PC-3 (cell line): ENCODE results near the gene SRR. TPM values are rescaled to one million over a fixed set of nuclear protein-coding genes. Genes with fewer than 3 reads are reported as not detected.

Experiments
- ATAC-seq: fragments of 200-7000 bp; cut with Tn5 transposase; 2 replicates; pipeline ENCODE4 v1.9.1; 2020; ENCODE audit warnings: mild to moderate bottlenecking, moderate library complexity
- BruUV-seq: library from RNA; stranded (reverse); fragments of 400-500 nt; replicated peaks from 2 replicates; lab custom pipeline; 2021; lab: Mats Ljungman, UMichigan
- CTCF ChIA-PET: fragments of 300-600 bp; sonication (Branson Sonifier 250); formaldehyde crosslinking; loops from one replicate; lab custom pipeline; 2022; ENCODE audit warnings: antibody characterized with exemption; lab: Charles Lee
- POLR2A ChIA-PET: fragments of 300-600 bp; sonication (Branson Sonifier 250); formaldehyde crosslinking; loops from one replicate; lab custom pipeline; 2022; ENCODE audit warnings: antibody characterized with exemption; ENCODE audit not compliant: unreplicated experiment; lab: Charles Lee
- DNase-seq: peaks from one replicate; pipeline ENCODE4 v3.0.0-alpha.2; 2015
- H2AFZ ChIP-seq: fragments of 300-600 bp; sonication (generic); 2 replicates; pipeline ENCODE4 v1.6.0; 2016; ENCODE audit warnings: antibody characterized with exemption, low read length
- H3F3A ChIP-seq: fragments of 300-600 bp; sonication (generic); one replicate; pipeline ENCODE4 v1.6.0; 2017; ENCODE audit warnings: antibody characterized with exemption, low read length, control low read depth, mild to moderate bottlenecking; ENCODE audit not compliant: unreplicated experiment
- H3K27ac ChIP-seq: fragments of 300-600 bp; sonication (generic); 2 replicates; pipeline ENCODE4 v1.5.1; 2016; ENCODE audit warnings: mild to moderate bottlenecking, low read length
- H3K27me3 ChIP-seq: fragments of 300-600 bp; sonication (generic); 2 replicates; pipeline ENCODE4 v1.6.1; 2016; ENCODE audit warnings: low read length, mixed read lengths
- H3K36me3 ChIP-seq: fragments of 300-600 bp; sonication (generic); 2 replicates; pipeline ENCODE4 v1.6.1; 2016; ENCODE audit warnings: low read depth, mixed run types, low read length, mixed read lengths
- H3K4me1 ChIP-seq: fragments of 300-600 bp; sonication (generic); 2 replicates; pipeline ENCODE4 v1.5.1; 2016; ENCODE audit warnings: low read length; ENCODE audit not compliant: insufficient read depth
- H3K4me2 ChIP-seq: fragments of 300-600 bp; sonication (generic); 2 replicates; pipeline ENCODE4 v1.6.0; 2016; ENCODE audit warnings: low read length
- H3K4me3 ChIP-seq: fragments of 300-600 bp; sonication (generic); 2 replicates; pipeline ENCODE4 v1.5.1; 2016; ENCODE audit warnings: mild to moderate bottlenecking, low read length, mixed read lengths
- H3K79me2 ChIP-seq: fragments of 300-600 bp; sonication (generic); 2 replicates; pipeline ENCODE4 v1.6.1; 2017; ENCODE audit warnings: low read length, mixed read lengths
- H3K9ac ChIP-seq: fragments of 300-600 bp; sonication (generic); 2 replicates; pipeline ENCODE4 v1.6.0; 2016; ENCODE audit warnings: mild to moderate bottlenecking, low read length
- H3K9me2 ChIP-seq: fragments of 300-600 bp; sonication (generic); replicated peaks from 2 replicates; pipeline ENCODE4 v1.6.1; 2016; ENCODE audit warnings: mixed run types, low read length, mixed read lengths
- H3K9me3 ChIP-seq: fragments of 300-600 bp; sonication (generic); 2 replicates; pipeline ENCODE4 v1.6.1; 2016; ENCODE audit warnings: low read length, mixed read lengths
- H4K20me1 ChIP-seq: fragments of 300-600 bp; sonication (generic); 2 replicates; pipeline ENCODE4 v1.6.1; 2016; ENCODE audit warnings: low read length, mixed read lengths
- CTCF ChIP-seq: fragments of 300-600 bp; sonication (generic); conservative IDR thresholded peaks from 2 replicates; pipeline ENCODE4 v1.5.1; 2017; ENCODE audit warnings: antibody characterized with exemption, low read depth, mild to moderate bottlenecking, low read length
- EZH2 ChIP-seq: fragments of 300-600 bp; sonication (generic); IDR thresholded peaks from one replicate; pipeline ENCODE4 v1.6.1; 2017; ENCODE audit warnings: antibody characterized with exemption, mild to moderate bottlenecking, low read length; ENCODE audit not compliant: unreplicated experiment
- EZH2phosphoT487 ChIP-seq: fragments of 300-600 bp; sonication (generic); IDR thresholded peaks from 2 replicates; pipeline ENCODE4 v1.6.1; 2018; ENCODE audit warnings: mild to moderate bottlenecking, antibody characterized with exemption, low read length, borderline replicate concordance
- intact Hi-C: fragments of 100-400 bp; cut with micrococcal nuclease; formaldehyde crosslinking; loops from 2 replicates; pipeline ENCODE4 v1.9.0; 2023
- total RNA-seq: library from RNA; depleted of rRNA; stranded (reverse); fragments of >200 nt; gene quantifications from 2 replicates; pipeline ENCODE4 v1.2.3, GENCODE V29; 2014

The SRR gene
- total RNA-seq, 1 experiment from 2014 or later: 12.0 TPM

GRCh38 chr17:2369039-2369438 is 65.3 kb downstream of the SRR start:
- POLR2A ChIA-PET: no interaction called here
- no peak for ATAC-seq

GRCh38 chr17:2369551-2370210 is 65.9 kb downstream of the SRR start:
- Histone ChIP-seq H3K4me3 (no peak overlapping the region), H3F3A (no peaks in the 10 kb centered on the region), H3K9me3 (no peaks in the 10 kb centered on the region), H4K20me1 (no peaks in the 10 kb centered on the region), H3K9me2 (no peaks in the 10 kb centered on the region), H3K79me2 (no peaks in the 10 kb centered on the region), H3K27ac (no peak overlapping the region), H3K4me2 (no peak overlapping the region), H3K9ac (no peak overlapping the region), H3K27me3 (no peaks in the 10 kb centered on the region), H3K36me3 (no peaks in the 10 kb centered on the region), H3K4me1 (no peaks in the 10 kb centered on the region), H2AFZ (no peak overlapping the region)
- no TSS peak for BruUV-seq
- intact Hi-C loops: no loop called here
- CTCF ChIA-PET: no interaction called here
- POLR2A ChIA-PET: no interaction called here
- no peak for TF ChIP-seq EZH2phosphoT487
- 0 out of 2 replicates have a peak, but pooled peaks have one; percentile 13 for TF ChIP-seq CTCF
- DNase-seq (no peak), ATAC-seq (no peak; the same call in 1 of the 2 replicates)

More at GRCh38 chr17:2369039-2369438, 65.3 kb downstream of the SRR start:
- no peaks in the 10 kb centered on the region for H3K79me2 ChIP-seq
- no peaks in the 10 kb centered on the region for H3K27me3 ChIP-seq
- no peak overlapping the region for H3K9ac ChIP-seq
- CTCF ChIA-PET: no interaction called here
- H3K27ac ChIP-seq: no peak overlapping the region
- intact Hi-C loops: no loop called here
- H3K9me2 ChIP-seq: no peaks in the 10 kb centered on the region
- no peak overlapping the region for H3K4me2 ChIP-seq
- DNase-seq: no peak
- H4K20me1 ChIP-seq: no peaks in the 10 kb centered on the region
- H3K4me3 ChIP-seq: no peak overlapping the region
- H3K9me3 ChIP-seq: no peaks in the 10 kb centered on the region
- TF ChIP-seq EZH2phosphoT487 (no peak), EZH2 (no peak), CTCF (no peak)
- H3K36me3 ChIP-seq: no peaks in the 10 kb centered on the region
- no peak overlapping the region for H2AFZ ChIP-seq
- BruUV-seq: no TSS peak
- no peaks in the 10 kb centered on the region for H3K4me1 ChIP-seq
- no peaks in the 10 kb centered on the region for H3F3A ChIP-seq

GRCh38 chr17:2370211-2370589 is 66.5 kb downstream of the SRR start:
- no peak for ATAC-seq
- Histone ChIP-seq H3K9ac (no peak overlapping the region), H3K27ac (no peak overlapping the region), H3F3A (no peaks in the 10 kb centered on the region), H3K4me2 (no peak overlapping the region), H3K4me3 (no peak overlapping the region), H4K20me1 (no peaks in the 10 kb centered on the region), H2AFZ (no peak overlapping the region), H3K9me2 (no peaks in the 10 kb centered on the region), H3K9me3 (no peaks in the 10 kb centered on the region), H3K79me2 (no peaks in the 10 kb centered on the region), H3K36me3 (no peaks in the 10 kb centered on the region), H3K4me1 (no peaks in the 10 kb centered on the region), H3K27me3 (no peaks in the 10 kb centered on the region)
- ChIA-PET POLR2A (no interaction called here), CTCF (no interaction called here)
- TF ChIP-seq CTCF (no peak), EZH2 (no peak), EZH2phosphoT487 (no peak)
- no peak for DNase-seq
- BruUV-seq: no TSS peak
- intact Hi-C loops: no loop called here
